SH-SY5Y (cell line): Measurements from ENCODE around the gene KIRREL1.

Source experiments
- GATA2 ChIP-seq: IDR thresholded peaks from 2 replicates; pipeline ENCODE4 v1.6.1; 2011; ENCODE audit warnings: mild to moderate bottlenecking, low read depth, low read length
- GATA3 ChIP-seq: IDR thresholded peaks from 2 replicates; pipeline ENCODE4 v1.6.1; 2011; ENCODE audit warnings: low read depth, mild to moderate bottlenecking, low read length, moderate library complexity

GRCh38 chr1:158107916-158108315 lies 114.5 kb downstream of the KIRREL1 start:
- TF ChIP-seq GATA3 = no peak
- no peak for TF ChIP-seq GATA2
